HG03066 (cell line): ENCODE results near the gene RUFY2.
"Not testable (repeated sequence)": the region's sequence is repeated elsewhere in the genome, so short reads cannot be mapped to it uniquely, and the experiment has no call there.

Experiments
- ATAC-seq: cut with Tn5 transposase; IDR thresholded peaks from one replicate; pipeline ENCODE4 v1.9.1; 2021; ENCODE audit warnings: low read depth; ENCODE audit not compliant: unreplicated experiment

The RUFY2 gene

GRCh38 chr10:68329506-68329861, 77.6 kb downstream of the RUFY2 start:
- no peak for ATAC-seq

- ATAC-seq = no peak
These were observed 78.9 kb downstream of the RUFY2 start for GRCh38 chr10:68327889-68328786.

- not testable (repeated sequence) for ATAC-seq
These were observed 82.7 kb downstream of the RUFY2 start for GRCh38 chr10:68324396-68324795.

GRCh38 chr10:68318331-68319059, 88.6 kb downstream of the RUFY2 start:
- no peak for ATAC-seq

- ATAC-seq = no peak
These were observed 91.5 kb downstream of the RUFY2 start for GRCh38 chr10:68315582-68315981.

- not testable (repeated sequence) for ATAC-seq
These were observed 92.1 kb downstream of the RUFY2 start for GRCh38 chr10:68314930-68315329.

- no peak for ATAC-seq
These were observed 96.5 kb downstream of the RUFY2 start for GRCh38 chr10:68310531-68310930.

- no peak for ATAC-seq
These were observed 101.2 kb downstream of the RUFY2 start for GRCh38 chr10:68305854-68306253.

- no peak for ATAC-seq
These were observed 103.1 kb downstream of the RUFY2 start for GRCh38 chr10:68303849-68304412.

- no peak for ATAC-seq
These were observed 104.2 kb downstream of the RUFY2 start for GRCh38 chr10:68302871-68303270.

- ATAC-seq = no peak
These were observed 104.6 kb downstream of the RUFY2 start for GRCh38 chr10:68302503-68302823.

GRCh38 chr10:68301790-68302502, 105.1 kb downstream of the RUFY2 start:
- no peak for ATAC-seq

GRCh38 chr10:68301301-68301700, 105.8 kb downstream of the RUFY2 start:
- ATAC-seq = no peak

GRCh38 chr10:68296843-68297663, 110.0 kb downstream of the RUFY2 start:
- ATAC-seq = no peak
